KMS-11 (cell line): ENCODE results near the gene CAMK1.

Experiments
- H2AFZ ChIP-seq: fragments of 200-600 bp; sonication (generic); 2 replicates; pipeline ENCODE4 v1.6.1; 2016; ENCODE audit warnings: antibody characterized with exemption, mixed run types, low read depth
- H3K27ac ChIP-seq: fragments of 200-600 bp; sonication (generic); 2 replicates; pipeline ENCODE4 v1.6.1; 2016; ENCODE audit warnings: mild to moderate bottlenecking, mixed run types
- H3K27me3 ChIP-seq: fragments of 200-600 bp; sonication (generic); 2 replicates; pipeline ENCODE4 v1.6.1; 2017; ENCODE audit warnings: mild to moderate bottlenecking, low read depth, mixed run types, moderate library complexity; ENCODE audit not compliant: insufficient read depth
- H3K36me3 ChIP-seq: fragments of 200-600 bp; sonication (generic); 2 replicates; pipeline ENCODE4 v1.6.1; 2017; ENCODE audit warnings: mild to moderate bottlenecking, mixed run types; ENCODE audit not compliant: insufficient read depth
- H3K4me1 ChIP-seq: fragments of 200-600 bp; sonication (generic); 2 replicates; pipeline ENCODE4 v1.6.1; 2016; ENCODE audit warnings: mild to moderate bottlenecking, low read depth, mixed run types; ENCODE audit not compliant: poor library complexity, severe bottlenecking
- H3K4me2 ChIP-seq: fragments of 200-600 bp; sonication (generic); 2 replicates; pipeline ENCODE4 v1.7.0; 2016; ENCODE audit warnings: mild to moderate bottlenecking, mixed run types
- H3K4me3 ChIP-seq: fragments of 200-600 bp; sonication (generic); IDR thresholded peaks from 2 replicates; pipeline ENCODE4 v1.6.1; 2017; ENCODE audit warnings: low read depth, low read length, mixed read lengths; ENCODE audit not compliant: insufficient read depth
- H3K79me2 ChIP-seq: fragments of 200-600 bp; sonication (generic); 2 replicates; pipeline ENCODE4 v1.6.1; 2016; ENCODE audit warnings: low read depth, mixed run types; ENCODE audit not compliant: insufficient read depth
- H3K9ac ChIP-seq: fragments of 200-600 bp; sonication (generic); 2 replicates; pipeline ENCODE4 v1.6.1; 2016; ENCODE audit warnings: mild to moderate bottlenecking, mixed run types
- H4K20me1 ChIP-seq: fragments of 200-600 bp; sonication (generic); 2 replicates; pipeline ENCODE4 v1.6.1; 2016; ENCODE audit warnings: mild to moderate bottlenecking, mixed run types; ENCODE audit not compliant: insufficient read depth
- CTCF ChIP-seq: fragments of 200-600 bp; sonication (generic); conservative IDR thresholded peaks from 2 replicates; pipeline ENCODE4 v1.6.1; 2017; ENCODE audit warnings: low read depth, mild to moderate bottlenecking, antibody characterized with exemption, low read length, moderate library complexity, mixed read lengths

Gene CAMK1

GRCh38 chr3:9792405-9793160, 22.8 kb upstream of the CAMK1 start, which contains the start of the genes ARPC4 and TADA3:
Gene ARPC4, plus strand, starts transcription at chr3:9793082. Its CDS starts 40 bp downstream, at chr3:9793122.
Gene TADA3, minus strand, starts transcription at chr3:9792473. Its CDS starts 1,007 bp downstream, at chr3:9791466.
- H3K4me2 ChIP-seq: peak within 1 kb of the TSS; percentile 76
- TF ChIP-seq CTCF: no peak
- H3K79me2 ChIP-seq: peaks cover 30% of the 10 kb centered on the region
- no peaks in the 10 kb centered on the region for H3K27me3 ChIP-seq
- peaks cover 7% of the 10 kb centered on the region for H3K4me1 ChIP-seq
- H3K27ac ChIP-seq: peak within 1 kb of the TSS; percentile 96
- no peaks in the 10 kb centered on the region for H3K36me3 ChIP-seq
- peak within 1 kb of the TSS; percentile 92 for H3K9ac ChIP-seq
- no peak within 1 kb of the TSS for H3K4me3 ChIP-seq
- H2AFZ ChIP-seq: peak within 1 kb of the TSS; percentile 61; the same call in 1 of the 2 replicates
- H4K20me1 ChIP-seq: no peaks in the 10 kb centered on the region

- peak overlapping the region; percentile 96 for H3K27ac ChIP-seq
- no peak overlapping the region for H3K4me3 ChIP-seq
- no peaks in the 10 kb centered on the region for H3K36me3 ChIP-seq
- no peak for TF ChIP-seq CTCF
- peak overlapping the region; percentile 76 for H3K4me2 ChIP-seq
- peaks cover 7% of the 10 kb centered on the region for H3K4me1 ChIP-seq
- H2AFZ ChIP-seq: peak overlapping the region; percentile 61; the same call in 1 of the 2 replicates
- peaks cover 30% of the 10 kb centered on the region for H3K79me2 ChIP-seq
- H3K27me3 ChIP-seq: no peaks in the 10 kb centered on the region
- H3K9ac ChIP-seq: peak overlapping the region; percentile 92
- no peaks in the 10 kb centered on the region for H4K20me1 ChIP-seq
These were observed 22.1 kb upstream of the CAMK1 start for GRCh38 chr3:9791790-9792404.

GRCh38 chr3:9791127-9791526, 21.4 kb upstream of the CAMK1 start:
- TF ChIP-seq CTCF: no peak
- Histone ChIP-seq H3K27ac (no peak overlapping the region), H3K36me3 (no peaks in the 10 kb centered on the region), H4K20me1 (no peaks in the 10 kb centered on the region), H3K4me3 (no peak overlapping the region), H3K4me1 (peaks cover 7% of the 10 kb centered on the region), H3K79me2 (peaks cover 30% of the 10 kb centered on the region), H3K9ac (no peak overlapping the region), H2AFZ (no peak overlapping the region), H3K27me3 (no peaks in the 10 kb centered on the region), H3K4me2 (no peak overlapping the region)

- H4K20me1 ChIP-seq: no peaks in the 10 kb centered on the region
- H2AFZ ChIP-seq: no peak overlapping the region
- TF ChIP-seq CTCF: no peak
- no peaks in the 10 kb centered on the region for H3K36me3 ChIP-seq
- no peaks in the 10 kb centered on the region for H3K27me3 ChIP-seq
- H3K27ac ChIP-seq: no peak overlapping the region
- H3K4me1 ChIP-seq: peaks cover 4% of the 10 kb centered on the region
- no peaks in the 10 kb centered on the region for H3K79me2 ChIP-seq
- H3K4me2 ChIP-seq: no peak overlapping the region
- H3K9ac ChIP-seq: no peak overlapping the region
- no peak overlapping the region for H3K4me3 ChIP-seq
These were observed 18.0 kb upstream of the CAMK1 start for GRCh38 chr3:9787714-9788113.
